SK-N-SH (cell line): ENCODE results near the gene MRPL36. TPM values are rescaled to one million over a fixed set of nuclear protein-coding genes. Genes with fewer than 3 reads are reported as not detected.

Source experiments
- CTCF ChIA-PET: fragments of 300-600, 350-600 bp; formaldehyde crosslinking; extraction: SDS; loops from one replicate; lab custom pipeline; 2021; lab: Yijun Ruan, JAX
- POLR2A ChIA-PET: fragments of 350-600 bp; sonication (Branson Sonifier 250); formaldehyde crosslinking; extraction: SDS; loops from one replicate; lab custom pipeline; 2020; ENCODE audit warnings: antibody characterized with exemption, inconsistent platforms; lab: Yijun Ruan, JAX
- DNase-seq: peaks from one replicate; pipeline ENCODE4 v3.0.0; 2012
- H2AFZ ChIP-seq: fragments of 200-600 bp; sonication (generic); 2 replicates; pipeline ENCODE4 v1.8.1; 2016; ENCODE audit warnings: antibody characterized with exemption, mild to moderate bottlenecking, low read depth
- H3F3A ChIP-seq: fragments of 200-600 bp; sonication (generic); replicated peaks from 2 replicates; pipeline ENCODE3; 2016; ENCODE audit warnings: antibody characterized with exemption, mild to moderate bottlenecking; ENCODE audit not compliant: insufficient read depth
- H3K27ac ChIP-seq, 2 experiments: fragments of 200-500 bp in 1 of 2; fragments of 200-600 bp in 1 of 2; sonication (Bioruptor generic) in 1 of 2; sonication (generic), shearing (Covaris generic) in 1 of 2; 2 replicates each; pipeline versions ENCODE4 v1.5.1 to v1.6.1; 2014 to 2016; ENCODE audit warnings: low read depth in 2 of 2, inconsistent platforms in 1 of 2, low read length in 1 of 2, mild to moderate bottlenecking in 1 of 2, mixed read lengths in 1 of 2
- H3K27me3 ChIP-seq: fragments of 200-600 bp; sonication (generic), shearing (Covaris generic); 2 replicates; pipeline ENCODE4 v1.6.1; 2016; ENCODE audit warnings: mixed run types; ENCODE audit not compliant: insufficient read depth
- H3K36me3 ChIP-seq, 2 experiments: fragments of 200-500 bp in 1 of 2; fragments of 200-600 bp in 1 of 2; sonication (Bioruptor generic) in 1 of 2; sonication (generic) in 1 of 2; replicated peaks in 1 of 2; 2 replicates each; pipeline versions ENCODE3 to v1.5.1; 2014 to 2016; ENCODE audit warnings: low read length in 1 of 2, mild to moderate bottlenecking in 1 of 2; ENCODE audit not compliant: insufficient read depth in 2 of 2, control insufficient read depth in 1 of 2
- H3K4me1 ChIP-seq, 2 experiments: fragments of 200-500 bp in 1 of 2; fragments of 200-600 bp in 1 of 2; sonication (Bioruptor generic) in 1 of 2; sonication (generic), shearing (Covaris generic) in 1 of 2; 2 replicates each; pipeline versions ENCODE4 v1.5.1 to v1.6.1; 2014 to 2016; ENCODE audit warnings: low read depth in 1 of 2, low read length in 1 of 2, mixed run types in 1 of 2; ENCODE audit not compliant: insufficient read depth in 2 of 2, control insufficient read depth in 1 of 2
- H3K4me2 ChIP-seq: fragments of 200-600 bp; sonication (generic), shearing (Covaris generic); 2 replicates; pipeline ENCODE4 v1.6.1; 2017; ENCODE audit warnings: mixed run types
- H3K4me3 ChIP-seq, 2 experiments: fragments of 200-500 bp in 1 of 2; fragments of 200-600 bp in 1 of 2; sonication (Bioruptor generic) in 1 of 2; sonication (generic), shearing (Covaris generic) in 1 of 2; 2 replicates each; pipeline versions ENCODE4 v1.5.1 to v1.8.1; 2014 to 2016; ENCODE audit warnings: low read depth in 2 of 2, inconsistent platforms in 1 of 2, low read length in 1 of 2, mild to moderate bottlenecking in 1 of 2, mixed read lengths in 1 of 2, moderate library complexity in 1 of 2
- H3K79me2 ChIP-seq: fragments of 200-600 bp; sonication (generic); 2 replicates; pipeline ENCODE4 v1.8.1; 2017; ENCODE audit warnings: mild to moderate bottlenecking; ENCODE audit not compliant: insufficient read depth
- H3K9ac ChIP-seq: fragments of 200-600 bp; sonication (generic); 2 replicates; pipeline ENCODE4 v1.6.1; 2017; ENCODE audit warnings: mixed run types
- H3K9me2 ChIP-seq: fragments of 200-600 bp; sonication (generic); 2 replicates; pipeline ENCODE4 v1.6.1; 2017; ENCODE audit warnings: mixed run types
- H3K9me3 ChIP-seq: fragments of 200-600 bp; sonication (generic); 2 replicates; pipeline ENCODE4 v1.6.1; 2017; ENCODE audit warnings: mixed run types, mild to moderate bottlenecking, moderate library complexity
- H4K20me1 ChIP-seq: fragments of 200-600 bp; sonication (generic); 2 replicates; pipeline ENCODE4 v1.6.1; 2017; ENCODE audit warnings: mild to moderate bottlenecking, mixed run types; ENCODE audit not compliant: insufficient read depth
- CTCF ChIP-seq: fragments of 200-600 bp; sonication (generic); IDR thresholded peaks from 2 replicates; pipeline ENCODE4 v1.6.1; 2017; ENCODE audit warnings: antibody characterized with exemption, mild to moderate bottlenecking, moderate library complexity
- GABPA ChIP-seq: IDR thresholded peaks from 2 replicates; pipeline ENCODE4 v1.4.0; 2012; ENCODE audit warnings: low read depth, mild to moderate bottlenecking
- JUND ChIP-seq: IDR thresholded peaks from 2 replicates; pipeline ENCODE4 v1.4.0; 2012
- MXI1 ChIP-seq: IDR thresholded peaks from 2 replicates; pipeline ENCODE4 v1.6.1; 2012; ENCODE audit warnings: mild to moderate bottlenecking, low read depth, low read length, improper control_type of control experiment
- POLR2AphosphoS5 ChIP-seq: IDR thresholded peaks from 2 replicates; pipeline ENCODE4 v1.6.1; 2012; ENCODE audit warnings: low read depth, low read length
- RAD21 ChIP-seq: IDR thresholded peaks from 2 replicates; pipeline ENCODE4 v1.6.1; 2012; ENCODE audit warnings: mild to moderate bottlenecking, low read length
- RXRA ChIP-seq: IDR thresholded peaks from 2 replicates; pipeline ENCODE4 v1.4.0; 2012; ENCODE audit warnings: low read depth, mild to moderate bottlenecking, borderline replicate concordance
- SIN3A ChIP-seq: IDR thresholded peaks from 2 replicates; pipeline ENCODE4 v1.6.1; 2012; ENCODE audit warnings: low read depth, mild to moderate bottlenecking, low read length, moderate library complexity, borderline replicate concordance
- SMC3 ChIP-seq: IDR thresholded peaks from 2 replicates; pipeline ENCODE4 v1.6.1; 2012; ENCODE audit warnings: low read depth, low read length, improper control_type of control experiment
- TAF1 ChIP-seq: IDR thresholded peaks from 2 replicates; pipeline ENCODE4 v1.6.1; 2012; ENCODE audit warnings: low read depth, mild to moderate bottlenecking, low read length, moderate library complexity, borderline replicate concordance
- TCF12 ChIP-seq: IDR thresholded peaks from 2 replicates; pipeline ENCODE4 v1.4.0; 2012
- USF1 ChIP-seq: IDR thresholded peaks from 2 replicates; pipeline ENCODE4 v1.4.0; 2012; ENCODE audit warnings: low read depth, borderline replicate concordance
- YY1 ChIP-seq: IDR thresholded peaks from 2 replicates; pipeline ENCODE4 v1.4.0; 2012; ENCODE audit warnings: low read depth, mild to moderate bottlenecking
- ZBTB33 ChIP-seq: IDR thresholded peaks from 2 replicates; pipeline ENCODE4 v1.4.0; 2012; ENCODE audit warnings: low read depth, borderline replicate concordance
- WGBS: methylation state at CpG from one replicate; pipeline ENCODE4 v1.1.6; 2017; ENCODE audit warnings: low lambda C conversion rate; 5-methylcytosine and 5-hydroxymethylcytosine counted together
- polyA plus RNA-seq, 3 experiments: library from polyadenylated mRNA; depleted of rRNA; stranded (reverse); fragments of >200 nt; gene quantifications; 2 replicates each; pipeline ENCODE4 v1.2.3, GENCODE V29; 2012
- TF ChIP-seq, protein P1 (sequence below): IDR thresholded peaks from 2 replicates; pipeline ENCODE4; 2012
- TF ChIP-seq, protein P2 (sequence below): fragments of 150-350 bp; IDR thresholded peaks from 2 replicates; pipeline ENCODE4 v1.6.1; 2016; ENCODE audit warnings: mild to moderate bottlenecking, low read depth, low read length

Gene MRPL36
- polyA plus RNA-seq, 1 of the 3 experiments (the other 2 are of a cell fraction) = 78.4 TPM

GRCh38 chr5:1787472-1788047, 12.1 kb downstream of the MRPL36 start:
- no peaks in the 10 kb centered on the region; a peak in 1 of 4 replicates for H3K4me1 ChIP-seq
- H3K9ac ChIP-seq = no peak overlapping the region
- H3K79me2 ChIP-seq = no peaks in the 10 kb centered on the region
- no peak for DNase-seq
- no peak overlapping the region for H3K4me2 ChIP-seq
- 40% methylated on average over 9 of the region's 12 CpGs for WGBS
- TF ChIP-seq, protein P1, sequence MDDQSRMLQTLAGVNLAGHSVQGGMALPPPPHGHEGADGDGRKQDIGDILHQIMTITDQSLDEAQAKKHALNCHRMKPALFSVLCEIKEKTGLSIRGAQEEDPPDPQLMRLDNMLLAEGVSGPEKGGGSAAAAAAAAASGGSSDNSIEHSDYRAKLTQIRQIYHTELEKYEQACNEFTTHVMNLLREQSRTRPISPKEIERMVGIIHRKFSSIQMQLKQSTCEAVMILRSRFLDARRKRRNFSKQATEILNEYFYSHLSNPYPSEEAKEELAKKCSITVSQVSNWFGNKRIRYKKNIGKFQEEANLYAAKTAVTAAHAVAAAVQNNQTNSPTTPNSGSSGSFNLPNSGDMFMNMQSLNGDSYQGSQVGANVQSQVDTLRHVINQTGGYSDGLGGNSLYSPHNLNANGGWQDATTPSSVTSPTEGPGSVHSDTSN = no peak
- TF ChIP-seq, protein P2, sequence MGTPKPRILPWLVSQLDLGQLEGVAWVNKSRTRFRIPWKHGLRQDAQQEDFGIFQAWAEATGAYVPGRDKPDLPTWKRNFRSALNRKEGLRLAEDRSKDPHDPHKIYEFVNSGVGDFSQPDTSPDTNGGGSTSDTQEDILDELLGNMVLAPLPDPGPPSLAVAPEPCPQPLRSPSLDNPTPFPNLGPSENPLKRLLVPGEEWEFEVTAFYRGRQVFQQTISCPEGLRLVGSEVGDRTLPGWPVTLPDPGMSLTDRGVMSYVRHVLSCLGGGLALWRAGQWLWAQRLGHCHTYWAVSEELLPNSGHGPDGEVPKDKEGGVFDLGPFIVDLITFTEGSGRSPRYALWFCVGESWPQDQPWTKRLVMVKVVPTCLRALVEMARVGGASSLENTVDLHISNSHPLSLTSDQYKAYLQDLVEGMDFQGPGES = no peak
- TF ChIP-seq SIN3A (no peak), USF1 (no peak), CTCF (no peak), POLR2AphosphoS5 (no peak)
- H3K9me2 ChIP-seq = no peaks in the 10 kb centered on the region
- H3K27me3 ChIP-seq = peaks cover 19% of the 10 kb centered on the region
- ChIA-PET POLR2A (no interaction called here), CTCF (no interaction called here)
- H2AFZ ChIP-seq = no peak overlapping the region
- peaks cover 18% of the 10 kb centered on the region for H3F3A ChIP-seq
- no peaks in the 10 kb centered on the region for H3K36me3 ChIP-seq
- no peak overlapping the region for H3K27ac ChIP-seq
- H3K4me3 ChIP-seq = no peak overlapping the region
- no peaks in the 10 kb centered on the region for H4K20me1 ChIP-seq
- no peaks in the 10 kb centered on the region for H3K9me3 ChIP-seq

GRCh38 chr5:1786621-1787471, 12.8 kb downstream of the MRPL36 start:
- 72% methylated on average over 19 of the region's 29 CpGs for WGBS
- Histone ChIP-seq H3F3A (peaks cover 18% of the 10 kb centered on the region), H4K20me1 (no peaks in the 10 kb centered on the region), H3K27ac (no peak overlapping the region), H3K9me2 (no peaks in the 10 kb centered on the region), H3K9ac (no peak overlapping the region), H3K36me3 (no peaks in the 10 kb centered on the region), H3K9me3 (no peaks in the 10 kb centered on the region), H2AFZ (no peak overlapping the region), H3K79me2 (no peaks in the 10 kb centered on the region), H3K27me3 (peaks cover 25% of the 10 kb centered on the region), H3K4me2 (no peak overlapping the region), H3K4me3 (no peak overlapping the region), H3K4me1 (no peaks in the 10 kb centered on the region)
- CTCF ChIA-PET = interaction anchor here (1.0 kb wide), 1 partner anchor 115 kb away, joined by 3 read pairs; no protein-coding TSS in a partner anchor
- DNase-seq = no peak
- POLR2A ChIA-PET = no interaction called here
- TF ChIP-seq JUND (no peak), RAD21 (no peak), USF1 (no peak), SMC3 (no peak), RXRA (no peak), TCF12 (no peak), YY1 (no peak), MXI1 (no peak), GABPA (no peak), TAF1 (no peak), ZBTB33 (no peak)
- TF ChIP-seq, protein P2 = no peak
